Stimulated activated CD4-positive, alpha-beta T cell treated with anti-CD3 and anti-CD28 coated beads, TNF-alpha, amount 100 ng/mL, for 1 hour (primary cell): ENCODE results near the gene ZNF761.
"Not testable (repeated sequence)": the region's sequence is repeated elsewhere in the genome, so short reads cannot be mapped to it uniquely, and the experiment has no call there.

Source experiments
- DNase-seq, 3 donors: peaks; one replicate each; pipeline ENCODE4 v3.0.0-alpha.2; 2020; ENCODE audit warnings: low read depth in 3 of 3, low spot score in 1 of 3

Gene ZNF761

GRCh38 chr19:53431399-53432087 is at the start of gene ZNF761:
TSS of gene ZNF761 (plus strand) at chr19:53431984. CDS start at chr19:53447269, 15,285 bp downstream.
- DNase-seq: peak; percentile 94 to 99 (median 98)

- no peak for DNase-seq
These were observed 43.6 kb upstream of the ZNF761 start for GRCh38 chr19:53388168-53388567.

- no peak for DNase-seq
These were observed 42.9 kb upstream of the ZNF761 start for GRCh38 chr19:53388904-53389303.

GRCh38 chr19:53389571-53389970 is 42.2 kb upstream of the ZNF761 start:
- DNase-seq: no peak

GRCh38 chr19:53389978-53390377 is 41.8 kb upstream of the ZNF761 start:
- DNase-seq: no peak

- DNase-seq: no peak
These were observed 37.2 kb upstream of the ZNF761 start for GRCh38 chr19:53394522-53394973.

GRCh38 chr19:53394974-53395839 is 36.6 kb upstream of the ZNF761 start, which contains the start of gene ZNF765:
TSS of gene ZNF765 (plus strand) at chr19:53395149. CDS start at chr19:53398016, 2,867 bp downstream.
- peak; percentile 90 to 97 (median 94) for DNase-seq

- DNase-seq: not testable (repeated sequence)
These were observed 35.8 kb upstream of the ZNF761 start for GRCh38 chr19:53395840-53396524.

GRCh38 chr19:53396525-53396868 is 35.3 kb upstream of the ZNF761 start:
- no peak for DNase-seq

- not testable (repeated sequence) for DNase-seq
These were observed 33.9 kb upstream of the ZNF761 start for GRCh38 chr19:53397918-53398317.

GRCh38 chr19:53409505-53410204 is 22.1 kb upstream of the ZNF761 start:
- no peak for DNase-seq

GRCh38 chr19:53420520-53421315 is 11.1 kb upstream of the ZNF761 start:
- DNase-seq: not testable (repeated sequence)

GRCh38 chr19:53422551-53422950 is 9.2 kb upstream of the ZNF761 start:
- no peak for DNase-seq

GRCh38 chr19:53423074-53423473 is 8.7 kb upstream of the ZNF761 start:
- DNase-seq: not testable (repeated sequence)

GRCh38 chr19:53423680-53424079 is 8.1 kb upstream of the ZNF761 start:
- not testable (repeated sequence) for DNase-seq

- peak; percentile 35 to 51 (median 41) for DNase-seq
These were observed 6.7 kb upstream of the ZNF761 start for GRCh38 chr19:53424968-53425597.

GRCh38 chr19:53432088-53432661 is 391 bp downstream of the ZNF761 start:
- no peak for DNase-seq

GRCh38 chr19:53443809-53444208 is 12.0 kb downstream of the ZNF761 start:
- not testable (repeated sequence) for DNase-seq

GRCh38 chr19:53447196-53447595 is 15.4 kb downstream of the ZNF761 start:
- not testable (repeated sequence) for DNase-seq
